AG10803 (cell line): ENCODE results near the gene MYO5B.
"Not testable (repeated sequence)": the region's sequence is repeated elsewhere in the genome, so short reads cannot be mapped to it uniquely, and the experiment has no call there.

Experiments used
- DNase-seq: peaks from one replicate; pipeline ENCODE4 v3.0.0; 2010; ENCODE audit warnings: low read depth
- H3K4me3 ChIP-seq: 2 replicates; pipeline ENCODE4 v1.5.1; 2011; ENCODE audit warnings: mild to moderate bottlenecking, low read length, control low read depth
- TF ChIP-seq, protein P1 (sequence below): conservative IDR thresholded peaks from 2 replicates; pipeline ENCODE4 v1.5.1; 2011; ENCODE audit warnings: mild to moderate bottlenecking, low read length, control low read depth, inconsistent platforms

Gene MYO5B

DNA sequence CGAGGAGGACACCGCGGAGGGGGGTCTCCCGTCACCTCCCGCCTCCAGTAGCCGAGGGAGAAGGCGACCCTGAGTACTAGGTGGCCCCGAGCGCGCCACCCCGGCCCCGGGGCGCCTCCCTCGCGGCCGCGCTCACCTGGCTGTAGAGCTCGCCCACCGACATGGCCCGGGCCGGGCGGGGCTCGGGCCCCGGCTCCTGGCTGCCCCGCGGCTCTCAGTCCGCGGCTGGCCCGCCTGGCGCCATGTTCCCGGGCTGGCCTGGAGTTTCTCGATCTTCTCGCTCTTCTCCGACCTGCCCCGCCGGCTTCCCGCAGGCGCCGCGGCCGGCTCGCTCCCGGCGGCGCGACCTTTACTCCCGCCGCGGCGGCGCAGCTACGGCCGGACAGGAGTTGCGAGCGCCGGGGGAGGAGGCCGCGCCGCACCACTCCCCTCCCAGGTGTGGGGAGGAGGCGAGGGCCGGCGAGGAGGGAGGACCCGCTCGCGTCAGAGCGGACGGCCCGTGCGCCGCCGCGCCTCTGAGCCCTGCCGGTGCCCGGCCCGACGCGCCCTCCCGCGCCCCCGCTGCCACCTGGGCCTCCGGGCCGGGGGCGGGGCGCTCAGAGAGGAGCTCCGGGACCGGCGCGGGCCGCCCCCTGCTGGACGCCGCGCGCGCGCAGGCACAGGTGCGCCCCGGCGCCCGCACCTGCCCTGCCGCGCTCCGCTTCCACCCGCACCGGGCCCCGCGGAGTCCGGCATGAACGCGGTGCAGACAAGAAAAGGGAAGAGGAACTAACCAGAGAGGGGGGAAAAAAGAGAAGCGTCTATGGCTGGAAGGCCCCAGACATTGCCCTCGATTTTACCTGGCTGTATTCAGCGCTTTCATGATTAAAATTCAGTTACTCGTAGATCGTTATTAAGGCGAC is at the start of gene MYO5B:
Gene MYO5B (minus strand): TSS at position 517 of the 902 bp plus-strand sequence. CDS start 354 bp downstream, at position 163.
- TF ChIP-seq, protein P1, sequence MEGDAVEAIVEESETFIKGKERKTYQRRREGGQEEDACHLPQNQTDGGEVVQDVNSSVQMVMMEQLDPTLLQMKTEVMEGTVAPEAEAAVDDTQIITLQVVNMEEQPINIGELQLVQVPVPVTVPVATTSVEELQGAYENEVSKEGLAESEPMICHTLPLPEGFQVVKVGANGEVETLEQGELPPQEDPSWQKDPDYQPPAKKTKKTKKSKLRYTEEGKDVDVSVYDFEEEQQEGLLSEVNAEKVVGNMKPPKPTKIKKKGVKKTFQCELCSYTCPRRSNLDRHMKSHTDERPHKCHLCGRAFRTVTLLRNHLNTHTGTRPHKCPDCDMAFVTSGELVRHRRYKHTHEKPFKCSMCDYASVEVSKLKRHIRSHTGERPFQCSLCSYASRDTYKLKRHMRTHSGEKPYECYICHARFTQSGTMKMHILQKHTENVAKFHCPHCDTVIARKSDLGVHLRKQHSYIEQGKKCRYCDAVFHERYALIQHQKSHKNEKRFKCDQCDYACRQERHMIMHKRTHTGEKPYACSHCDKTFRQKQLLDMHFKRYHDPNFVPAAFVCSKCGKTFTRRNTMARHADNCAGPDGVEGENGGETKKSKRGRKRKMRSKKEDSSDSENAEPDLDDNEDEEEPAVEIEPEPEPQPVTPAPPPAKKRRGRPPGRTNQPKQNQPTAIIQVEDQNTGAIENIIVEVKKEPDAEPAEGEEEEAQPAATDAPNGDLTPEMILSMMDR, result no peak
- DNase-seq, result no peak
- no peak within 1 kb of the TSS for H3K4me3 ChIP-seq

GRCh38 chr18:50241768-50242167 is 46.8 kb upstream of the MYO5B start:
- DNase-seq, H3K4me3 ChIP-seq: not testable (repeated sequence)

GRCh38 chr18:50240080-50240563 is 45.2 kb upstream of the MYO5B start:
- DNase-seq, result no peak
- no peak overlapping the region for H3K4me3 ChIP-seq
- TF ChIP-seq, protein P1, result no peak

DNA sequence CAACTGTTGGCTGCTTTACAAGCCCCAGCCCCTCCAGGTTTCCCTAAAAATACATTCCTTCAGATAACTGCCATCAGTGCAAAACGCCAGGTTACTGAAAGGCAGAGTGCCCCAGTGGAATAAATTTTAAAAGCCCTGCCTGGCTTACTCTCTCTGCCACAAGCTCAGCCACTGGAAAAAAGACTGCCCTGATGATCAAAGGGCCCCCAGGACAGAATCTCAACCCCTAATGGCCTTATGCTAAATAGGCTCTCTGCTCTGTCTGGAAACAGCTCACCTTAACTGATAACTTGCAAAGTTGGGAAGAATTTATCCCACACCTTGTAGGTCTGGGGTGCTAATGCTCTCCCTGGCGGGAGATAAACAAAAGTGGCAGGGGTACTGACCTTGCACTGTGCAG is 37.5 kb upstream of the MYO5B start:
- TF ChIP-seq, protein P1, result no peak
- no peak for DNase-seq
- H3K4me3 ChIP-seq, result no peak overlapping the region

DNA sequence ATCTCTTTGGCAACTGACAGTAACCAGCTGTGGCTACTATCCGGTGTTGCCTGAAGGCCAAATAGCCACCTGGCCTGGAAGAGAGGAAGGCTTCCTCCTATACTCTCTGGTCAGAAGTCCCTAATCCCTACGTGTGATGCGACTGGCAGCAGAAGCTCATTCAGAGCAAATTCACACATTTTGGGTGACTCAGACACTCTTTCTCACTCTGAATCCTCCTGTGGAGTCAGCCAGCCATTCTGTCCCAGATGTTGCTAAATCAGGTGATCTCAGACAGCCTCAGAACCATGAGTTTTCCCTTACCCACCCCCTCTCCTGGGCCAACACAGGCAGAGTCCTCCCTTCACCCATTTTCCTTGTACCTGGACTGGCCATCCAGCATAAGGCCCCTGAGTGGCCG is 36.7 kb upstream of the MYO5B start:
- TF ChIP-seq, protein P1, result no peak
- no peak overlapping the region for H3K4me3 ChIP-seq
- DNase-seq, result no peak

DNA sequence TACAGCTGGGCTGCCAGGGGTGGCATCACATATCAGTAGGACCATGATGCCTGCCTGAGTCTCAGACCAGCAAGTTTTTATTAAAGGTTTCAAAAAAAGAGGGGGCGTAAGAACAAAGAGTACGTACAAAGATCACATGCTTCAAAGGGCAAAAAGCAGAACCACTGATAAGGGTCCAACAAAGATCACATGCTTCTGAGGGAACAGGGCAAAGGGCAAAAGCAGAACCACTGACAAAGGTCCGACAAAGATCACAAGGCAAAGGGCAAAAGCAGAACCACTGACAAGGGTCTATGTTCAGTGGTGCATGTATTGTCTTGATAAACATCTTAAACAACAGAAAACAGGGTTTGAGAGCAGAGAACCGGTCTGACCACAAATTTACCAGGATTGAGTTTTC is 25.3 kb upstream of the MYO5B start:
- not testable (repeated sequence) for DNase-seq, H3K4me3 ChIP-seq

GRCh38 chr18:50218432-50219197 is 23.7 kb upstream of the MYO5B start:
- no peak overlapping the region for H3K4me3 ChIP-seq
- TF ChIP-seq, protein P1, result peak; percentile 50
- DNase-seq, result peak; percentile 13

GRCh38 chr18:50209311-50209710 is 14.4 kb upstream of the MYO5B start:
- H3K4me3 ChIP-seq, result no peak overlapping the region
- no peak for DNase-seq
- TF ChIP-seq, protein P1, result no peak
